HepG2 (cell line): ENCODE results near the gene IMPDH1. TPM values are rescaled to one million over a fixed set of nuclear protein-coding genes. Genes with fewer than 3 reads are reported as not detected.

Experiments
- HMGA1 ChIP-seq: sonication (generic); formaldehyde crosslinking; conservative IDR thresholded peaks from 2 replicates; pipeline ENCODE4 v1.4.0; 2020; ENCODE audit warnings: missing genetic modification reagents
- MXD4 ChIP-seq: IDR thresholded peaks from 2 replicates; pipeline ENCODE4 v1.6.1; 2016; ENCODE audit warnings: mild to moderate bottlenecking, missing biosample characterization, missing genetic modification reagents
- NR2C2 ChIP-seq: sonication (generic); formaldehyde crosslinking; IDR thresholded peaks from 2 replicates; pipeline ENCODE4 v1.4.0; 2020; ENCODE audit warnings: missing genetic modification reagents, mild to moderate bottlenecking, moderate library complexity, borderline replicate concordance
- RFX3 ChIP-seq: IDR thresholded peaks from 2 replicates; pipeline ENCODE4 v1.6.1; 2016; ENCODE audit warnings: missing biosample characterization, missing genetic modification reagents
- SP2 ChIP-seq: sonication (generic); formaldehyde crosslinking; IDR thresholded peaks from 2 replicates; pipeline ENCODE4 v1.5.1; 2020; ENCODE audit warnings: mild to moderate bottlenecking, missing genetic modification reagents
- THAP7 ChIP-seq: sonication (generic); formaldehyde crosslinking; IDR thresholded peaks from 2 replicates; pipeline ENCODE4 v1.8.1; 2023; ENCODE audit warnings: mild to moderate bottlenecking, missing genetic modification reagents
- ZMYM3 ChIP-seq: sonication (generic); formaldehyde crosslinking; IDR thresholded peaks from 2 replicates; pipeline ENCODE4 v1.5.1; 2020; ENCODE audit warnings: mild to moderate bottlenecking, missing genetic modification reagents
- ZNF121 ChIP-seq: sonication (generic); formaldehyde crosslinking; IDR thresholded peaks from 2 replicates; pipeline ENCODE4 v1.5.0; 2020; ENCODE audit warnings: mild to moderate bottlenecking, missing genetic modification reagents
- ZNF432 ChIP-seq: sonication (generic); formaldehyde crosslinking; IDR thresholded peaks from 2 replicates; pipeline ENCODE4 v1.5.0; 2020; ENCODE audit warnings: missing genetic modification reagents, mild to moderate bottlenecking, borderline replicate concordance
- ZNF446 ChIP-seq: sonication (generic); formaldehyde crosslinking; IDR thresholded peaks from 2 replicates; pipeline ENCODE4 v1.5.0; 2020; ENCODE audit warnings: mild to moderate bottlenecking, missing genetic modification reagents
- ZNF550 ChIP-seq: sonication (generic); formaldehyde crosslinking; IDR thresholded peaks from 2 replicates; pipeline ENCODE4 v1.4.0; 2020; ENCODE audit warnings: mild to moderate bottlenecking, missing genetic modification reagents, borderline replicate concordance
- ZNF615 ChIP-seq: sonication (generic); formaldehyde crosslinking; IDR thresholded peaks from 2 replicates; pipeline ENCODE4 v1.5.0; 2020; ENCODE audit warnings: mild to moderate bottlenecking, missing genetic modification reagents, borderline replicate concordance
- polyA plus RNA-seq, 8 experiments: library from polyadenylated mRNA; depleted of rRNA in 3 of 8; stranded (reverse) in 7 of 8; unstranded in 1 of 8; fragments of >200 nt; fragmentation: Illumina TruSeq in 4 of 8; extraction: Trizol in 4 of 8; gene quantifications; 2 replicates each; pipeline versions ENCODE4 v1.2.1 to v1.2.3, GENCODE V29; 2011 to 2016; ENCODE audit warnings: low read depth in 4 of 8, missing spikeins in 1 of 8, mixed read lengths in 1 of 8; ENCODE audit not compliant: insufficient read depth in 1 of 8
- total RNA-seq, 5 experiments: library from RNA; depleted of rRNA; stranded (reverse); fragments of >200 nt; fragmentation: Illumina TruSeq; extraction: Trizol; gene quantifications; 2 replicates each; pipeline ENCODE4 v1.2.3, GENCODE V29; 2016; ENCODE audit warnings: low read depth in 1 of 5
- TF ChIP-seq, protein P1 (sequence below): IDR thresholded peaks from 2 replicates; pipeline ENCODE4 v1.4.0; 2020; ENCODE audit warnings: mild to moderate bottlenecking, missing genetic modification reagents
- TF ChIP-seq, protein P2 (sequence below): sonication (generic); formaldehyde crosslinking; IDR thresholded peaks from 2 replicates; pipeline ENCODE4 v1.4.0; 2020; ENCODE audit warnings: missing genetic modification reagents
- TF ChIP-seq, protein P3 (sequence below): IDR thresholded peaks from 2 replicates; pipeline ENCODE4 v1.6.1; 2016; ENCODE audit warnings: mild to moderate bottlenecking, missing biosample characterization, missing genetic modification reagents
- TF ChIP-seq, protein P4 (sequence below): IDR thresholded peaks from 2 replicates; pipeline ENCODE4 v1.6.1; 2016
- TF ChIP-seq, protein P5 (sequence below): sonication (generic); formaldehyde crosslinking; IDR thresholded peaks from 2 replicates; pipeline ENCODE4 v1.8.1; 2022; ENCODE audit warnings: mild to moderate bottlenecking, missing genetic modification reagents
- TF ChIP-seq, protein P6 (sequence below): sonication (generic); formaldehyde crosslinking; IDR thresholded peaks from 2 replicates; pipeline ENCODE4 v1.4.0; 2020; ENCODE audit warnings: mild to moderate bottlenecking, low read depth, missing genetic modification reagents

IMPDH1 gene
- total and polyA plus RNA-seq, 2 of the 13 experiments (the other 11 are each of a cell fraction or from before 2014, with no cell fraction given) = 22.8 to 34.0 TPM

GRCh38 chr7:128343554-128344430, 66.0 kb downstream of the IMPDH1 start, which contains the start of gene RBM28 (continued):
- TF ChIP-seq, protein P1, sequence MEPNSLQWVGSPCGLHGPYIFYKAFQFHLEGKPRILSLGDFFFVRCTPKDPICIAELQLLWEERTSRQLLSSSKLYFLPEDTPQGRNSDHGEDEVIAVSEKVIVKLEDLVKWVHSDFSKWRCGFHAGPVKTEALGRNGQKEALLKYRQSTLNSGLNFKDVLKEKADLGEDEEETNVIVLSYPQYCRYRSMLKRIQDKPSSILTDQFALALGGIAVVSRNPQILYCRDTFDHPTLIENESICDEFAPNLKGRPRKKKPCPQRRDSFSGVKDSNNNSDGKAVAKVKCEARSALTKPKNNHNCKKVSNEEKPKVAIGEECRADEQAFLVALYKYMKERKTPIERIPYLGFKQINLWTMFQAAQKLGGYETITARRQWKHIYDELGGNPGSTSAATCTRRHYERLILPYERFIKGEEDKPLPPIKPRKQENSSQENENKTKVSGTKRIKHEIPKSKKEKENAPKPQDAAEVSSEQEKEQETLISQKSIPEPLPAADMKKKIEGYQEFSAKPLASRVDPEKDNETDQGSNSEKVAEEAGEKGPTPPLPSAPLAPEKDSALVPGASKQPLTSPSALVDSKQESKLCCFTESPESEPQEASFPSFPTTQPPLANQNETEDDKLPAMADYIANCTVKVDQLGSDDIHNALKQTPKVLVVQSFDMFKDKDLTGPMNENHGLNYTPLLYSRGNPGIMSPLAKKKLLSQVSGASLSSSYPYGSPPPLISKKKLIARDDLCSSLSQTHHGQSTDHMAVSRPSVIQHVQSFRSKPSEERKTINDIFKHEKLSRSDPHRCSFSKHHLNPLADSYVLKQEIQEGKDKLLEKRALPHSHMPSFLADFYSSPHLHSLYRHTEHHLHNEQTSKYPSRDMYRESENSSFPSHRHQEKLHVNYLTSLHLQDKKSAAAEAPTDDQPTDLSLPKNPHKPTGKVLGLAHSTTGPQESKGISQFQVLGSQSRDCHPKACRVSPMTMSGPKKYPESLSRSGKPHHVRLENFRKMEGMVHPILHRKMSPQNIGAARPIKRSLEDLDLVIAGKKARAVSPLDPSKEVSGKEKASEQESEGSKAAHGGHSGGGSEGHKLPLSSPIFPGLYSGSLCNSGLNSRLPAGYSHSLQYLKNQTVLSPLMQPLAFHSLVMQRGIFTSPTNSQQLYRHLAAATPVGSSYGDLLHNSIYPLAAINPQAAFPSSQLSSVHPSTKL (CRISPR knock-in tag) = peak; percentile 85
- TF ChIP-seq RFX3 (CRISPR knock-in tag) = peak; percentile 43; the same call in 1 of the 2 replicates
- TF ChIP-seq MXD4 = peak; percentile 99
- TF ChIP-seq, protein P2, sequence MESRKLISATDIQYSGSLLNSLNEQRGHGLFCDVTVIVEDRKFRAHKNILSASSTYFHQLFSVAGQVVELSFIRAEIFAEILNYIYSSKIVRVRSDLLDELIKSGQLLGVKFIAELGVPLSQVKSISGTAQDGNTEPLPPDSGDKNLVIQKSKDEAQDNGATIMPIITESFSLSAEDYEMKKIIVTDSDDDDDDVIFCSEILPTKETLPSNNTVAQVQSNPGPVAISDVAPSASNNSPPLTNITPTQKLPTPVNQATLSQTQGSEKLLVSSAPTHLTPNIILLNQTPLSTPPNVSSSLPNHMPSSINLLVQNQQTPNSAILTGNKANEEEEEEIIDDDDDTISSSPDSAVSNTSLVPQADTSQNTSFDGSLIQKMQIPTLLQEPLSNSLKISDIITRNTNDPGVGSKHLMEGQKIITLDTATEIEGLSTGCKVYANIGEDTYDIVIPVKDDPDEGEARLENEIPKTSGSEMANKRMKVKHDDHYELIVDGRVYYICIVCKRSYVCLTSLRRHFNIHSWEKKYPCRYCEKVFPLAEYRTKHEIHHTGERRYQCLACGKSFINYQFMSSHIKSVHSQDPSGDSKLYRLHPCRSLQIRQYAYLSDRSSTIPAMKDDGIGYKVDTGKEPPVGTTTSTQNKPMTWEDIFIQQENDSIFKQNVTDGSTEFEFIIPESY (CRISPR knock-in tag) = peak; percentile 73
- TF ChIP-seq, protein P3, sequence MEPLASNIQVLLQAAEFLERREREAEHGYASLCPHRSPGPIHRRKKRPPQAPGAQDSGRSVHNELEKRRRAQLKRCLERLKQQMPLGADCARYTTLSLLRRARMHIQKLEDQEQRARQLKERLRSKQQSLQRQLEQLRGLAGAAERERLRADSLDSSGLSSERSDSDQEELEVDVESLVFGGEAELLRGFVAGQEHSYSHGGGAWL = peak; percentile 100
- TF ChIP-seq, protein P4, sequence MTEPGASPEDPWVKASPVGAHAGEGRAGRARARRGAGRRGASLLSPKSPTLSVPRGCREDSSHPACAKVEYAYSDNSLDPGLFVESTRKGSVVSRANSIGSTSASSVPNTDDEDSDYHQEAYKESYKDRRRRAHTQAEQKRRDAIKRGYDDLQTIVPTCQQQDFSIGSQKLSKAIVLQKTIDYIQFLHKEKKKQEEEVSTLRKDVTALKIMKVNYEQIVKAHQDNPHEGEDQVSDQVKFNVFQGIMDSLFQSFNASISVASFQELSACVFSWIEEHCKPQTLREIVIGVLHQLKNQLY (CRISPR knock-in tag) = peak; percentile 73; the same call in 1 of the 2 replicates
- TF ChIP-seq SP2 (CRISPR knock-in tag) = peak; percentile 52; the same call in 1 of the 2 replicates
- TF ChIP-seq, protein P5, sequence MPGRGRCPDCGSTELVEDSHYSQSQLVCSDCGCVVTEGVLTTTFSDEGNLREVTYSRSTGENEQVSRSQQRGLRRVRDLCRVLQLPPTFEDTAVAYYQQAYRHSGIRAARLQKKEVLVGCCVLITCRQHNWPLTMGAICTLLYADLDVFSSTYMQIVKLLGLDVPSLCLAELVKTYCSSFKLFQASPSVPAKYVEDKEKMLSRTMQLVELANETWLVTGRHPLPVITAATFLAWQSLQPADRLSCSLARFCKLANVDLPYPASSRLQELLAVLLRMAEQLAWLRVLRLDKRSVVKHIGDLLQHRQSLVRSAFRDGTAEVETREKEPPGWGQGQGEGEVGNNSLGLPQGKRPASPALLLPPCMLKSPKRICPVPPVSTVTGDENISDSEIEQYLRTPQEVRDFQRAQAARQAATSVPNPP (CRISPR knock-in tag) = peak; percentile 100
- TF ChIP-seq ZNF121 (CRISPR knock-in tag) = peak; percentile 73; the same call in 1 of the 2 replicates
- peak; percentile 88; the same call in 1 of the 2 replicates for TF ChIP-seq ZNF615 (CRISPR knock-in tag)
- peak; percentile 99 for TF ChIP-seq THAP7 (CRISPR knock-in tag)
- TF ChIP-seq NR2C2 = peak; percentile 86
- TF ChIP-seq, protein P6, sequence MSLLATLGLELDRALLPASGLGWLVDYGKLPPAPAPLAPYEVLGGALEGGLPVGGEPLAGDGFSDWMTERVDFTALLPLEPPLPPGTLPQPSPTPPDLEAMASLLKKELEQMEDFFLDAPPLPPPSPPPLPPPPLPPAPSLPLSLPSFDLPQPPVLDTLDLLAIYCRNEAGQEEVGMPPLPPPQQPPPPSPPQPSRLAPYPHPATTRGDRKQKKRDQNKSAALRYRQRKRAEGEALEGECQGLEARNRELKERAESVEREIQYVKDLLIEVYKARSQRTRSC = peak; percentile 95; the same call in 1 of the 2 replicates
- no peak for TF ChIP-seq HMGA1 (CRISPR knock-in tag)
- TF ChIP-seq ZNF446 (CRISPR knock-in tag) = peak; percentile 95; the same call in 1 of the 2 replicates
- TF ChIP-seq ZMYM3 (CRISPR knock-in tag) = peak; percentile 62; the same call in 1 of the 2 replicates
- no peak for TF ChIP-seq ZNF432 (CRISPR knock-in tag)
- peak; percentile 77; the same call in 1 of the 2 replicates for TF ChIP-seq ZNF550 (CRISPR knock-in tag)
